HCT116 (cell line): Measurements from ENCODE around the gene ACY1. TPM values are rescaled to one million over a fixed set of nuclear protein-coding genes. Genes with fewer than 3 reads are reported as not detected.

Source experiments
- ATAC-seq: fragments of 200-7000 bp; cut with Tn5 transposase; 2 replicates; pipeline ENCODE4 v1.9.1; 2020; ENCODE audit warnings: mild to moderate bottlenecking, moderate library complexity
- BruUV-seq: library from RNA; stranded (reverse); fragments of 400-500 nt; replicated peaks from 2 replicates; lab custom pipeline; 2021; lab: Mats Ljungman, UMichigan
- CTCF ChIA-PET: fragments of 300-600 bp; sonication (Branson Sonifier 250); formaldehyde crosslinking; loops from one replicate; lab custom pipeline; 2021; ENCODE audit warnings: antibody characterized with exemption; lab: Charles Lee
- POLR2A ChIA-PET: fragments of 300-600, 350-600 bp; sonication (Branson Sonifier 250); formaldehyde crosslinking; loops from one replicate; lab custom pipeline; 2021; ENCODE audit warnings: antibody characterized with exemption; lab: Charles Lee
- RAD21 ChIA-PET, 2 experiments: fragments of 300-600 bp; sonication (Branson Sonifier 250); formaldehyde crosslinking; loops; one replicate each; lab custom pipeline; 2023; ENCODE audit warnings: low total read pairs in 2 of 2; ENCODE audit not compliant: uncharacterized antibody in 2 of 2, unreplicated experiment in 2 of 2, low non-redundant PET in 1 of 2; lab: Charles Lee
- DNase-seq: peaks from one replicate; pipeline ENCODE4 v3.0.0-alpha.2; 2010; ENCODE audit warnings: low read depth, low spot score
- H2AFZ ChIP-seq: fragments of 200-600 bp; shearing (Covaris generic), sonication (generic); 2 replicates; pipeline ENCODE4 v1.6.1; 2017; ENCODE audit warnings: low read depth, mixed run types, mixed read lengths, antibody characterized with exemption, low read length; ENCODE audit not compliant: poor library complexity, severe bottlenecking
- H3K27ac ChIP-seq: 2 replicates; pipeline ENCODE4 v1.5.1; 2012; ENCODE audit warnings: low read depth, low read length
- H3K27me3 ChIP-seq: fragments of 200-600 bp; sonication (generic); 2 replicates; pipeline ENCODE4 v1.6.1; 2016; ENCODE audit warnings: mixed run types, low read length, mixed read lengths; ENCODE audit not compliant: insufficient read depth
- H3K36me3 ChIP-seq, 2 experiments: fragments of 200-500 bp in 1 of 2; fragments of 200-600 bp in 1 of 2; sonication (Bioruptor generic) in 1 of 2; sonication (generic) in 1 of 2; 2 replicates each; pipeline versions ENCODE4 v1.5.1 to v1.6.1; 2014 to 2016; ENCODE audit warnings: low read length in 2 of 2, inconsistent platforms in 1 of 2, mixed read lengths in 1 of 2, mixed run types in 1 of 2; ENCODE audit not compliant: insufficient read depth in 2 of 2, control insufficient read depth in 1 of 2
- H3K4me1 ChIP-seq, 2 experiments: fragments of 200-600 bp in 1 of 2; sonication (generic) in 1 of 2; 2 replicates each; pipeline versions ENCODE4 v1.5.1 to v1.6.1; 2012 to 2017; ENCODE audit warnings: low read length in 2 of 2, inconsistent platforms in 1 of 2, mild to moderate bottlenecking in 1 of 2, mixed read lengths in 1 of 2, mixed run types in 1 of 2, moderate library complexity in 1 of 2; ENCODE audit not compliant: insufficient read depth in 2 of 2, control insufficient read depth in 1 of 2
- H3K4me2 ChIP-seq: fragments of 200-600 bp; sonication (generic); 2 replicates; pipeline ENCODE4 v1.6.1; 2017; ENCODE audit warnings: mixed run types, low read length, mixed read lengths
- H3K4me3 ChIP-seq, 2 experiments: fragments of 200-600 bp in 1 of 2; sonication (generic) in 1 of 2; replicated peaks in 1 of 2; 2 replicates each; pipeline ENCODE4 v1.5.1; 2011 to 2016; ENCODE audit warnings: low read length in 2 of 2, control low read depth in 1 of 2, low read depth in 1 of 2, mild to moderate bottlenecking in 1 of 2, mixed read lengths in 1 of 2, mixed run types in 1 of 2
- H3K79me2 ChIP-seq: fragments of 200-600 bp; sonication (generic); 2 replicates; pipeline ENCODE4 v1.6.1; 2017; ENCODE audit warnings: mild to moderate bottlenecking, mixed run types, low read length, moderate library complexity, mixed read lengths; ENCODE audit not compliant: insufficient read depth
- H3K9ac ChIP-seq: fragments of 200-600 bp; sonication (generic); 2 replicates; pipeline ENCODE4 v1.6.1; 2016; ENCODE audit warnings: low read length, mixed read lengths
- H3K9me2 ChIP-seq: fragments of 200-600 bp; sonication (generic), shearing (Covaris generic); 2 replicates; pipeline ENCODE4 v1.6.1; 2017; ENCODE audit warnings: mixed run types, mild to moderate bottlenecking, moderate library complexity; ENCODE audit not compliant: insufficient read depth
- H3K9me3 ChIP-seq, 2 experiments: fragments of 200-500 bp in 1 of 2; fragments of 200-600 bp in 1 of 2; sonication (Bioruptor generic) in 1 of 2; sonication (generic) in 1 of 2; 2 replicates each; pipeline ENCODE4 v1.6.1; 2014 to 2017; ENCODE audit warnings: low read length in 2 of 2, mixed read lengths in 2 of 2, inconsistent platforms in 1 of 2, low read depth in 1 of 2, mild to moderate bottlenecking in 1 of 2, mixed run types in 1 of 2, moderate library complexity in 1 of 2; ENCODE audit not compliant: control insufficient read depth in 1 of 2, insufficient read depth in 1 of 2
- H4K20me1 ChIP-seq: fragments of 200-600 bp; sonication (generic), shearing (Covaris generic); 2 replicates; pipeline ENCODE4 v1.6.1; 2017; ENCODE audit warnings: mixed run types, mild to moderate bottlenecking, moderate library complexity; ENCODE audit not compliant: insufficient read depth
- CBX3 ChIP-seq: IDR thresholded peaks from 2 replicates; pipeline ENCODE4 v1.6.1; 2012; ENCODE audit warnings: low read depth
- ZNF274 ChIP-seq: fragments of 200-500 bp; sonication (Bioruptor generic); IDR thresholded peaks from 2 replicates; pipeline ENCODE4 v1.6.1; 2014; ENCODE audit warnings: mild to moderate bottlenecking, low read depth, low read length, inconsistent platforms
- intact Hi-C: fragments of 100-400 bp; cut with micrococcal nuclease; formaldehyde crosslinking; loops from 2 replicates; pipeline ENCODE4 v1.10.0; 2022
- total RNA-seq: library from RNA; stranded (reverse); gene quantifications from one replicate; pipeline ENCODE4 v1.2.1, GENCODE V29; 2021; ENCODE audit not compliant: unreplicated experiment

Gene ACY1
- total RNA-seq, 1 experiment from 2014 or later: 73.2 TPM

DNA sequence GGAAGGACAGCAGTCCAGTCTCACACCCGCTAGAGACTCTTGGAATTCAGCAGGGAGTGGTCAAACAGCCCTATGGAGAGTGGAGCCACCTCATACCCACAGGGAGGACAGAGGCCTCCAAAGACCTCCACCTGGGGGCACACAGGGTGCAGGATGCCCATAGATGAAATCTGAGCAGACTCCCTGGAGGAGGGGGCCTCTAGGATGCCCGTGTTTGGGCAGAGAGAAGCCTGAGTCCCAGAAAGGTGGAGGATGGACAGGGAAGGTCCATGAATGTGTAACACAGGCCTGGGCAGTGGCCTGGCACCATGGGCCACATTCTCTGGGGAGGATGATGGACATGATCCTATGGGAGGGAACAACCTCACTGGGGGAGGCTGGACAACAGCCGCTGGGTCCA lies 51.3 kb downstream of the ACY1 start:
- ChIA-PET RAD21 (no interaction called here), POLR2A (no interaction called here), CTCF (no interaction called here)
- H3K4me2 ChIP-seq: no peak overlapping the region
- H3K27me3 ChIP-seq: no peaks in the 10 kb centered on the region
- no peaks in the 10 kb centered on the region for H4K20me1 ChIP-seq
- no TSS peak for BruUV-seq
- DNase-seq: no peak
- no peaks in the 10 kb centered on the region for H3K36me3 ChIP-seq
- H3K9ac ChIP-seq: no peak overlapping the region
- no peaks in the 10 kb centered on the region for H3K4me1 ChIP-seq
- no peaks in the 10 kb centered on the region for H3K79me2 ChIP-seq
- H3K4me3 ChIP-seq: no peak overlapping the region
- H3K9me2 ChIP-seq: no peaks in the 10 kb centered on the region
- ATAC-seq: no peak
- H3K27ac ChIP-seq: no peak overlapping the region
- no peak for TF ChIP-seq CBX3
- TF ChIP-seq, all 23 proteins: peak for 0
- intact Hi-C loops: no loop called here
- Histone ChIP-seq H3K9me3 (no peaks in the 10 kb centered on the region), H2AFZ (no peak overlapping the region)

DNA sequence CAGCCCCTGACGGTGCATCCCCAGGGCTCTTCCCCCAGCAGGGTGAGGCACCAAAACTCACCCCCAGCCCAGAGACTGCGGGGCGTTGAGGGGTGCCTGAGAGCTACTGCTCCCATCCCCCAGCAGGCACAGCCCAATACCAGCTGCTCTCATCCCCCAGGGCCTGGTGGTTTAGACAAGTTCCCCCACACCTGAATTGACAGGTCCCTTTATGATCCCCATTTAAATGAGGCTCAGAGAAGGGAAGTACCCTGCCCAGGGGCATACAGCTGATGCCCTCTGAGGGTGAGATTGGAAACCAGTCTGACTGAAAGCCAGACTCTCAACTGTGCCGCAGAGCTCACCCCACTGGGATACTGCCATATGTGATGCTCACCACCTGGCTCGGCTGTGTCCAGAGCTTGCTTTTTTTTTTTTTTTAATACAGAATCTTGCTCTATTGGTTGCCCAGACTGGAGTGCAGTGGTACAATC lies 52.9 kb downstream of the ACY1 start:
- BruUV-seq: no TSS peak
- Histone ChIP-seq H3K79me2 (no peaks in the 10 kb centered on the region), H3K4me2 (no peak overlapping the region), H2AFZ (no peak overlapping the region), H3K9me3 (no peaks in the 10 kb centered on the region), H3K4me1 (peaks cover 0 to 6% of the 10 kb centered on the region in 2 experiments; a peak in 1 of 4 replicates), H3K27ac (no peak overlapping the region), H3K9ac (no peak overlapping the region), H3K9me2 (no peaks in the 10 kb centered on the region), H3K4me3 (no peak overlapping the region), H4K20me1 (no peaks in the 10 kb centered on the region), H3K36me3 (no peaks in the 10 kb centered on the region), H3K27me3 (no peaks in the 10 kb centered on the region)
- DNase-seq (no peak), ATAC-seq (no peak)
- CTCF ChIA-PET: interaction anchor here (1.0 to 2.3 kb wide), 2 partner anchors 10 to 87 kb away, joined by 5 to 7 read pairs; no protein-coding TSS in a partner anchor
- TF ChIP-seq ZNF274: no peak
- RAD21 ChIA-PET: no interaction called here
- POLR2A ChIA-PET: interaction anchor here (0.6 to 1.2 kb wide), 2 partner anchors 9 to 10 kb away, joined by 3 to 4 read pairs; no protein-coding TSS in a partner anchor
- intact Hi-C loops: no loop called here
